Ecto neural progenitor cell (in vitro differentiated cells): ENCODE measurements around the gene CTSE.
"Not testable (repeated sequence)": the region's sequence is repeated elsewhere in the genome, so short reads cannot be mapped to it uniquely, and the experiment has no call there.

ENCODE experiments used
- DNase-seq: peaks from one replicate; pipeline ENCODE4 v3.0.0-alpha.2; 2018; ENCODE audit warnings: low spot score

Gene CTSE

GRCh38 chr1:206023695-206024094 lies at the start of gene CTSE:
Gene CTSE (minus strand): TSS chr1:206023895. CDS start chr1:206023791, 104 bp downstream.
- no peak for DNase-seq

GRCh38 chr1:206070627-206071304 lies 47.1 kb upstream of the CTSE start:
- no peak for DNase-seq

- no peak for DNase-seq
These were observed 44.6 kb upstream of the CTSE start for GRCh38 chr1:206068314-206068713.

- DNase-seq, result no peak
These were observed 44.0 kb upstream of the CTSE start for GRCh38 chr1:206067486-206068227.

- DNase-seq, result no peak
These were observed 42.9 kb upstream of the CTSE start for GRCh38 chr1:206066479-206067171.

GRCh38 chr1:206065547-206066145 lies 42.0 kb upstream of the CTSE start:
- DNase-seq, result no peak

GRCh38 chr1:206064501-206064900 lies 40.8 kb upstream of the CTSE start:
- not testable (repeated sequence) for DNase-seq

GRCh38 chr1:206064001-206064400 lies 40.3 kb upstream of the CTSE start:
- DNase-seq, result not testable (repeated sequence)

- DNase-seq, result no peak
These were observed 38.8 kb upstream of the CTSE start for GRCh38 chr1:206062464-206062863.

- no peak for DNase-seq
These were observed 37.1 kb upstream of the CTSE start for GRCh38 chr1:206060844-206061243.

- DNase-seq, result no peak
These were observed 35.7 kb upstream of the CTSE start for GRCh38 chr1:206059355-206059915.

- DNase-seq, result no peak
These were observed 35.2 kb upstream of the CTSE start for GRCh38 chr1:206058927-206059292.

GRCh38 chr1:206058289-206058926 lies 34.7 kb upstream of the CTSE start:
- DNase-seq, result not testable (repeated sequence)

GRCh38 chr1:206055639-206056323 lies 32.1 kb upstream of the CTSE start:
- DNase-seq, result not testable (repeated sequence)

GRCh38 chr1:206055069-206055625 lies 31.5 kb upstream of the CTSE start:
- not testable (repeated sequence) for DNase-seq

GRCh38 chr1:206053616-206054015 lies 29.9 kb upstream of the CTSE start:
- not testable (repeated sequence) for DNase-seq

GRCh38 chr1:206052919-206053610 lies 29.4 kb upstream of the CTSE start, which contains the start of gene RHEX:
Gene RHEX (plus strand): TSS chr1:206053173. CDS start chr1:206097829, 44,656 bp downstream.
- not testable (repeated sequence) for DNase-seq

- not testable (repeated sequence) for DNase-seq
These were observed 28.7 kb upstream of the CTSE start for GRCh38 chr1:206052231-206052865.

- no peak for DNase-seq
These were observed 27.1 kb upstream of the CTSE start for GRCh38 chr1:206050655-206051235.
